ENCODE measurements around the gene DTX4.

DNA sequence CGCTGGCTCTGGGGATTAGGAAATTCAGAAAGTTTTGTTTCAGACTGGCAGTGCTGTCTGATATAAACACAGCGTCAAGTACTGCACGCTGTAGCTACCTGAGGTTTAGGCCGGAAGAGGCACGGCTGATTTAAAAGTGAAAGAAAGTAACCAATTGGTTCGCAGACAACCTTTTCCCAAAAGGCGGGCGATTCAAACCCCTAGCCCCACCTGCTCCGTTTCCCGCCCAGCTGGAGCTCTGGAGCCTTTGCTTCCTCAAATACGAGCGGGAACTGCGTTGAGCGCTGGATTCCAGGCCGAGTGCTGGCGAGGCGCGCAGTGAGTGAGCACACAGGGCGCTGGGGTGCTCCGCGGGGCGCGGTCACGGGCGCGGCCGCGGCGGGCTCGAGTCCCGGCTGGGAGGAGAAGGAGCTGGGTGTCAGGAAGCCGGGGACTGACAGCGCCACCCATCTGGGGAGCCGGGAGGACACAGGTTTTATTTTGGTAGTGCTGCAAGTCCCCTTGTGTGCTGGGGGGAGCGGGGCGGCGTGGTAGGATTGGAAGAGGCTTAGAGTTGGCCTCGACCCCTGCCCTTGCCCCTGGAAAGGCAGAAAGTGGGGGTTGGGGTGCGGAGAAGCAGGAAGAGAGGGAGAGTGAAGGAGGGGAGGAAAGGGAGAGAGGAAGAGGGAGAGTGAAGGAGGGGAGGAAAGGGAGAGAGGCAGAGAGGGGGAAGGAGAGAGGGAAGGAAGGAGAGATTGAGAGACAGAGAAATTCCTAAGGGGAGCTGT, 27.2 kb upstream of the DTX4 start:
- TF ChIP-seq RAD21 (conservative IDR thresholded peaks at IDR 0.05) (no peak), POLR2AphosphoS5 (IDR thresholded peaks at IDR 0.05) (no peak)
- TF ChIP-seq, protein P1, sequence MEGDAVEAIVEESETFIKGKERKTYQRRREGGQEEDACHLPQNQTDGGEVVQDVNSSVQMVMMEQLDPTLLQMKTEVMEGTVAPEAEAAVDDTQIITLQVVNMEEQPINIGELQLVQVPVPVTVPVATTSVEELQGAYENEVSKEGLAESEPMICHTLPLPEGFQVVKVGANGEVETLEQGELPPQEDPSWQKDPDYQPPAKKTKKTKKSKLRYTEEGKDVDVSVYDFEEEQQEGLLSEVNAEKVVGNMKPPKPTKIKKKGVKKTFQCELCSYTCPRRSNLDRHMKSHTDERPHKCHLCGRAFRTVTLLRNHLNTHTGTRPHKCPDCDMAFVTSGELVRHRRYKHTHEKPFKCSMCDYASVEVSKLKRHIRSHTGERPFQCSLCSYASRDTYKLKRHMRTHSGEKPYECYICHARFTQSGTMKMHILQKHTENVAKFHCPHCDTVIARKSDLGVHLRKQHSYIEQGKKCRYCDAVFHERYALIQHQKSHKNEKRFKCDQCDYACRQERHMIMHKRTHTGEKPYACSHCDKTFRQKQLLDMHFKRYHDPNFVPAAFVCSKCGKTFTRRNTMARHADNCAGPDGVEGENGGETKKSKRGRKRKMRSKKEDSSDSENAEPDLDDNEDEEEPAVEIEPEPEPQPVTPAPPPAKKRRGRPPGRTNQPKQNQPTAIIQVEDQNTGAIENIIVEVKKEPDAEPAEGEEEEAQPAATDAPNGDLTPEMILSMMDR (IDR thresholded peaks at IDR 0.05; ENCODE audit: poor library complexity, severe bottlenecking) = no peak
